Measurements from ENCODE around the gene SMG7. TPM values are rescaled to one million over a fixed set of nuclear protein-coding genes. Genes with fewer than 3 reads are reported as not detected.

Gene SMG7
- total RNA-seq, 2 experiments from 2014 or later: 45.0 to 185 TPM

GRCh38 chr1:183589384-183589783 is 117.1 kb downstream of the SMG7 start:
- Histone ChIP-seq H4K20me1 (ENCODE audit: insufficient read depth, low read length) (no peaks in the 10 kb centered on the region), H3K9me3 (ENCODE audit: low read length) (peaks cover 4% of the 10 kb centered on the region; the same call in 1 of the 2 replicates), H2AFZ (ENCODE audit: low read length) (peak overlapping the region; percentile 58; the same call in 1 of the 2 replicates), H3K4me1 (ENCODE audit: insufficient read depth, low read length, poor library complexity, severe bottlenecking) (peaks cover 80% of the 10 kb centered on the region), H3K36me3 (ENCODE audit: insufficient read depth, low read length) (no peaks in the 10 kb centered on the region; the same call in 1 of the 2 replicates), H3K4me2 (ENCODE audit: low read length) (peak overlapping the region; percentile 88), H3K9me2 (ENCODE audit: insufficient read depth, low read length) (no peaks in the 10 kb centered on the region), H3K79me2 (ENCODE audit: insufficient read depth, low read depth, low read length) (peaks cover 4% of the 10 kb centered on the region; the same call in 1 of the 2 replicates), H3K27ac (ENCODE audit: low read depth, low read length, poor library complexity, severe bottlenecking) (peak overlapping the region; percentile 95), H3K4me3 (ENCODE audit: low read depth, low read length, poor library complexity, severe bottlenecking) (peak overlapping the region; percentile 62)
- peak; percentile 21 for DNase-seq (ENCODE audit: low spot score)
- POLR2A ChIA-PET: interaction anchor here (0.7 to 2.3 kb wide), 8 partner anchors 10 to 119 kb away, joined by 3 to 11 read pairs (median 3); no protein-coding TSS in a partner anchor
- BruUV-seq (replicated peaks): no TSS peak
- CTCF ChIA-PET (ENCODE audit: unreplicated experiment): no interaction called here
- intact Hi-C loops (cut with micrococcal nuclease; ENCODE audit: unreplicated experiment): no loop called here
- TF ChIP-seq CTCF (conservative IDR thresholded peaks at IDR 0.05; ENCODE audit: low read length) (no peak), EZH2phosphoT487 (IDR thresholded peaks at IDR 0.05; ENCODE audit: borderline replicate concordance, low read depth, low read length) (no peak)

- DNase-seq (ENCODE audit: low spot score): peak; percentile 73
- H2AFZ ChIP-seq (ENCODE audit: low read length): peak overlapping the region; percentile 58
- H3K36me3 ChIP-seq (ENCODE audit: insufficient read depth, low read length): no peaks in the 10 kb centered on the region; the same call in 1 of the 2 replicates
- BruUV-seq (replicated peaks): TSS peak; percentile 72
- no peaks in the 10 kb centered on the region for H4K20me1 ChIP-seq (ENCODE audit: insufficient read depth, low read length)
- H3K4me3 ChIP-seq (ENCODE audit: low read depth, low read length, poor library complexity, severe bottlenecking): peak overlapping the region; percentile 62
- intact Hi-C loops (cut with micrococcal nuclease; ENCODE audit: unreplicated experiment): loop anchor here (2.0 kb wide), 2 partner anchors 41 to 119 kb away; no protein-coding TSS in a partner anchor
- no peaks in the 10 kb centered on the region for H3K9me2 ChIP-seq (ENCODE audit: insufficient read depth, low read length)
- TF ChIP-seq EZH2phosphoT487 (IDR thresholded peaks at IDR 0.05; ENCODE audit: borderline replicate concordance, low read depth, low read length): no peak
- no peak for TF ChIP-seq CTCF (conservative IDR thresholded peaks at IDR 0.05; ENCODE audit: low read length)
- H3K27ac ChIP-seq (ENCODE audit: low read depth, low read length, poor library complexity, severe bottlenecking): peak overlapping the region; percentile 95
- POLR2A ChIA-PET: interaction anchor here (0.6 to 2.3 kb wide), 10 partner anchors 9 to 279 kb away, joined by 3 to 11 read pairs (median 4); no protein-coding TSS in a partner anchor
- H3K9me3 ChIP-seq (ENCODE audit: low read length): peaks cover 4% of the 10 kb centered on the region; the same call in 1 of the 2 replicates
- peaks cover 4% of the 10 kb centered on the region; the same call in 1 of the 2 replicates for H3K79me2 ChIP-seq (ENCODE audit: insufficient read depth, low read depth, low read length)
- CTCF ChIA-PET (ENCODE audit: unreplicated experiment): interaction anchor here (0.9 kb wide), 1 partner anchor 20 kb away, joined by 4 read pairs; no protein-coding TSS in a partner anchor
- H3K4me2 ChIP-seq (ENCODE audit: low read length): peak overlapping the region; percentile 88
- peaks cover 75% of the 10 kb centered on the region for H3K4me1 ChIP-seq (ENCODE audit: insufficient read depth, low read length, poor library complexity, severe bottlenecking)
Observed at GRCh38 chr1:183589874-183590243, 117.6 kb downstream of the SMG7 start.
